GM23248 (cell line): ENCODE data around the gene WDR75. TPM values are rescaled to one million over a fixed set of nuclear protein-coding genes. Genes with fewer than 3 reads are reported as not detected.

Experiments used
- DNase-seq: peaks from one replicate; pipeline ENCODE4 v3.0.0-alpha.2; 2015
- H2AFZ ChIP-seq: fragments of 200-600 bp; sonication (generic); 2 replicates; pipeline ENCODE4 v1.6.1; 2016; ENCODE audit warnings: antibody characterized with exemption
- H3F3A ChIP-seq: fragments of 200-600 bp; sonication (generic); 2 replicates; pipeline ENCODE4 v1.6.1; 2016; ENCODE audit warnings: mild to moderate bottlenecking, antibody characterized with exemption, mixed run types; ENCODE audit not compliant: insufficient read depth
- H3K27ac ChIP-seq: fragments of 200-600 bp; sonication (generic); 2 replicates; pipeline ENCODE4 v1.5.1; 2016; ENCODE audit warnings: mild to moderate bottlenecking
- H3K27me3 ChIP-seq: fragments of 200-600 bp; sonication (generic); replicated peaks from 2 replicates; pipeline ENCODE4 v1.6.1; 2016; ENCODE audit warnings: mild to moderate bottlenecking; ENCODE audit not compliant: insufficient read depth
- H3K36me3 ChIP-seq: fragments of 200-600 bp; sonication (generic); 2 replicates; pipeline ENCODE4 v1.6.1; 2016; ENCODE audit warnings: low read depth, mild to moderate bottlenecking
- H3K4me1 ChIP-seq: fragments of 200-600 bp; sonication (generic); 2 replicates; pipeline ENCODE4 v1.6.1; 2016; ENCODE audit warnings: mild to moderate bottlenecking; ENCODE audit not compliant: insufficient read depth
- H3K4me2 ChIP-seq: fragments of 200-600 bp; sonication (generic); one replicate; pipeline ENCODE4 v1.6.1; 2016; ENCODE audit warnings: mild to moderate bottlenecking; ENCODE audit not compliant: unreplicated experiment
- H3K4me3 ChIP-seq: fragments of 200-600 bp; sonication (generic); 2 replicates; pipeline ENCODE4 v1.5.1; 2016; ENCODE audit warnings: mild to moderate bottlenecking
- H3K79me2 ChIP-seq: fragments of 200-600 bp; sonication (generic); 2 replicates; pipeline ENCODE4 v1.6.1; 2016; ENCODE audit warnings: mild to moderate bottlenecking; ENCODE audit not compliant: insufficient read depth
- H3K9ac ChIP-seq: fragments of 200-600 bp; sonication (generic); 2 replicates; pipeline ENCODE4 v1.6.1; 2016; ENCODE audit warnings: mild to moderate bottlenecking
- H3K9me2 ChIP-seq: fragments of 200-600 bp; sonication (generic); 2 replicates; pipeline ENCODE4 v1.6.1; 2016; ENCODE audit warnings: mixed run types, mild to moderate bottlenecking, moderate library complexity; ENCODE audit not compliant: insufficient read depth
- H3K9me3 ChIP-seq: fragments of 200-600 bp; sonication (generic); one replicate; pipeline ENCODE4 v1.6.1; 2017; ENCODE audit warnings: low read depth
- H4K20me1 ChIP-seq: fragments of 200-600 bp; sonication (generic); 2 replicates; pipeline ENCODE4 v1.6.0; 2016; ENCODE audit not compliant: insufficient read depth
- EZH2 ChIP-seq: fragments of 200-600 bp; sonication (generic); IDR thresholded peaks from 2 replicates; pipeline ENCODE4 v1.6.1; 2018; ENCODE audit warnings: antibody characterized with exemption, mild to moderate bottlenecking; ENCODE audit not compliant: insufficient read depth, poor library complexity, severe bottlenecking
- EZH2phosphoT487 ChIP-seq: fragments of 200-600 bp; sonication (generic); IDR thresholded peaks from 2 replicates; pipeline ENCODE4 v1.6.1; 2018; ENCODE audit warnings: antibody characterized with exemption, moderate library complexity, mild to moderate bottlenecking, low read depth; ENCODE audit not compliant: insufficient read depth
- WGBS, 2 experiments: methylation state at CpG; one replicate each; pipeline ENCODE4 v1.1.6; 2015 to 2017; ENCODE audit warnings: low lambda C conversion rate in 2 of 2, low coverage in 1 of 2; ENCODE audit errors: missing lambda C conversion rate in 2 of 2; 5-methylcytosine and 5-hydroxymethylcytosine counted together
- in situ Hi-C: fragments of 300-500 bp; cut with MboI; formaldehyde crosslinking; loops from 2 replicates; pipeline ENCODE4 v1.15.0; 2020
- polyA plus RNA-seq: library from polyadenylated mRNA; unstranded; fragments of >200 nt; fragmentation: Nextera tagmentation; extraction: Ambion mirVana; gene quantifications from 2 replicates; pipeline ENCODE4 v1.2.1, GENCODE V29; 2016
- total RNA-seq: library from RNA; depleted of rRNA; stranded (reverse); fragments of >200 nt; shearing (Covaris generic); gene quantifications from 2 replicates; pipeline ENCODE4 v1.2.3, GENCODE V29; 2014; rRNA removed

WDR75 gene
- 30.5 and 44.1 TPM in 2 replicates for total RNA-seq
- polyA plus RNA-seq, result 22.9 and 25.8 TPM in 2 replicates

DNA sequence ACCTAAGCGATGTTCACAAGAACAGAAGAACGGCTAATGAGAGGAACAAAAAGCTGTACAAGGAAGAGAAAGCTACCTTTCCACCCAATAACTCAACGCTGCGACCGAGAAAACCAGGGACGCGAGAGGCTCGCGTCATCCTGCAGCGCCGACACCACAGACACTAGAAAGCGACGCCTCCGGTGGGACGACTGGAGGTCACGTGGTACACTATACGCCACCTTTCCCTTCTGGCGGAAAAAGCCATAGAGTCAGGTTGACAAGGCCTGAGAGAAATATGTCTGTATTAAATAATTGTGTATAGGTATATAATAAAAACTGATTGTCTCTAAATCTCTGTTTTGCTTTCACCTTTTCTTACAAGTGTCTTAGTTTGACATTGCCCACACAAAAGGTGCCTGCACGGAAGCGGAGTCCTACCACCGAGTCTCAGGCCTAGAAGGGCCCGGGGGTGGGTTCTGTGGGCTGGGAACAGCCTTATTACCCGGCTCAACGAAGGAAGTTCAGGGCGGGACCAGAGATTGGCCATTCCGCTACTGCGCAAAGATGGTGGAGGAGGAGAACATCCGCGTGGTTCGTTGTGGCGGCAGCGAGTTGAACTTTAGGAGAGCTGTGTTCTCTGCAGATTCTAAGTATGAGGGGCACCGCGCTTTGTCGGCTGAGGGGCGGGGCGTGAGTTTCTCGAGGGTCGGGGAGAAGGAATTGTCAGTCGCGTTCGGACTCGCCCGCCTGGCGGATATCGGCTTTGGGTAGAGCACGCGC, at the start of gene WDR75:
TSS of gene WDR75 (plus strand) at position 528 of the 762 bp plus-strand sequence. CDS start at position 547, 19 bp downstream.
- H3K4me1 ChIP-seq, result peaks cover 11% of the 10 kb centered on the region; the same call in 1 of the 2 replicates
- H3K9me3 ChIP-seq, result no peaks in the 10 kb centered on the region
- no peaks in the 10 kb centered on the region for H3K36me3 ChIP-seq
- peaks cover 48% of the 10 kb centered on the region for H3K79me2 ChIP-seq
- no peaks in the 10 kb centered on the region for H3K9me2 ChIP-seq
- peak; percentile 99 for DNase-seq
- H3K27ac ChIP-seq, result peak within 1 kb of the TSS; percentile 90
- in situ Hi-C loops, result no loop called here
- peak within 1 kb of the TSS; percentile 91 for H3K4me2 ChIP-seq
- H3K9ac ChIP-seq, result peak within 1 kb of the TSS; percentile 96
- H3K4me3 ChIP-seq, result peak within 1 kb of the TSS; percentile 93
- H4K20me1 ChIP-seq, result 0 out of 2 replicates have a peak, but pooled peaks cover 2% of the 10 kb centered on the region
- H3K27me3 ChIP-seq, result no peaks in the 10 kb centered on the region
- H2AFZ ChIP-seq, result peak within 1 kb of the TSS; percentile 97
- TF ChIP-seq EZH2 (no peak), EZH2phosphoT487 (no peak)
- WGBS, 2 experiments, result 1% methylated on average over 35 to 36 of the region's 48 CpGs
- H3F3A ChIP-seq, result no peaks in the 10 kb centered on the region

DNA sequence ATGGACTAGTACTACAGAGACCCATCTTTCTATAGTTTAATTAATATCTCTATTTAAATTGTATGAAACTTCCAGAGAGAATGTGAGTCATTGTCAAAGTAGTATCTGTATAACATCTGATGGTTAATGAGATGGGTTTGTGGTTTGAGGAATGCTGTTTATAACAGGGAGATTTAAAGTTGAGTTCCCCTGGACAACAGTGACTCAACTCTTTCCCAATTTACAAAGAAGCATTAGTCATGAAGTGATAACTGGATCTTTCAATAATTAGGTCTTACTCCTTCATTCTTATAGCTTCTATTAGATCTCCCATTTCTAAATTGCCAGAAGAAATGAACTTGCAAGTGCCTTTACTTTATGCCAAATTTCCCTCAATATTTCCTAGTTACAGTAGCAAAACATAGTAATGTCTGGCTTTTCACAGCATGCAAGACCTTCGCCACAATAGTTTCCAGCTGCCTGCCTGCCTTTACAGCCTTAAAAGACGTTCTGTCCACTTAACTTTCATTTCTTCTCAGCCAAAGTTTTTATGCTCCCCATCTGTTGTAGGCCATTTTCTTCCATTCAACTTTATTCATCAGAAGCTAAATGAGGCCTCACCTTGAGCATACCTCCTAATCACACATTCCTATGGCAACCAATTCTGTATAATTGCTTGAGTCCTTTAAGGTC, 47.7 kb upstream of the WDR75 start:
- Histone ChIP-seq H4K20me1 (no peaks in the 10 kb centered on the region), H3K4me3 (peak overlapping the region; percentile 37)
- in situ Hi-C loops, result no loop called here

DNA sequence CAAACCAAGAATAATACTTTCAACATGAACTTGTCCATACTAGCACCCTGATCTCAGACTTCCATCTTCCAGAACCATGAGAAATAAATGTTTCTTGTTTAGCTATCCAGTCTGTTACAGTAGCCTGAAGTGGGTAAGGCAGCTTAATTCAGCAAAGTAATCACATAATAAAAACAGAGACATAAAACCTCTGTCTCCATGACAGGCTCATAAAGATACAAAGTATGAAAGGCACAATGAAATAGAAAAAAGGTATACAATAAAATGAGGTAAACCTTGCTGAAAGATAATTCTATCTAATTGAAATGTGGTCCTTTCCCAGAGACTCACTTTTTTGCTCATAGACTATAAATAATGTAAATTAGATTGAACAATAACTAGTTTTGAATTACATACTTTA, 46.7 kb upstream of the WDR75 start:
- in situ Hi-C loops, result no loop called here
- no peak overlapping the region for H2AFZ ChIP-seq
- no peak overlapping the region for H3K9ac ChIP-seq
- H3K36me3 ChIP-seq, result no peaks in the 10 kb centered on the region
- H3K27ac ChIP-seq, result no peak overlapping the region
- no peak for DNase-seq
- peaks cover 28% of the 10 kb centered on the region for H3K4me1 ChIP-seq
- H3K79me2 ChIP-seq, result no peaks in the 10 kb centered on the region
- H3K9me3 ChIP-seq, result no peaks in the 10 kb centered on the region
- H4K20me1 ChIP-seq, result no peaks in the 10 kb centered on the region
- TF ChIP-seq EZH2phosphoT487, result no peak
- TF ChIP-seq EZH2, result no peak
- no peak overlapping the region for H3K4me2 ChIP-seq
- no peak overlapping the region for H3K4me3 ChIP-seq
- peaks cover 12% of the 10 kb centered on the region for H3F3A ChIP-seq
- no peaks in the 10 kb centered on the region for H3K27me3 ChIP-seq
- no peaks in the 10 kb centered on the region for H3K9me2 ChIP-seq

More for the DNA sequence above, 47.7 kb upstream of the WDR75 start:
- peak; percentile 94 for DNase-seq
- H3K27me3 ChIP-seq, result no peaks in the 10 kb centered on the region
- H3K36me3 ChIP-seq, result no peaks in the 10 kb centered on the region
- H3K9ac ChIP-seq, result peak overlapping the region; percentile 11; the same call in 1 of the 2 replicates
- no peaks in the 10 kb centered on the region for H3K9me3 ChIP-seq
- no peak overlapping the region for H2AFZ ChIP-seq
- no peaks in the 10 kb centered on the region for H3K9me2 ChIP-seq
- peaks cover 12% of the 10 kb centered on the region for H3F3A ChIP-seq
- H3K79me2 ChIP-seq, result no peaks in the 10 kb centered on the region
- peaks cover 28% of the 10 kb centered on the region for H3K4me1 ChIP-seq
- peak overlapping the region; percentile 47 for H3K27ac ChIP-seq
- H3K4me2 ChIP-seq, result peak overlapping the region; percentile 71
- no peak for TF ChIP-seq EZH2phosphoT487
- TF ChIP-seq EZH2, result no peak
- 13 to 27% methylated on average over 2 of the region's 2 CpGs for WGBS, 2 experiments

DNA sequence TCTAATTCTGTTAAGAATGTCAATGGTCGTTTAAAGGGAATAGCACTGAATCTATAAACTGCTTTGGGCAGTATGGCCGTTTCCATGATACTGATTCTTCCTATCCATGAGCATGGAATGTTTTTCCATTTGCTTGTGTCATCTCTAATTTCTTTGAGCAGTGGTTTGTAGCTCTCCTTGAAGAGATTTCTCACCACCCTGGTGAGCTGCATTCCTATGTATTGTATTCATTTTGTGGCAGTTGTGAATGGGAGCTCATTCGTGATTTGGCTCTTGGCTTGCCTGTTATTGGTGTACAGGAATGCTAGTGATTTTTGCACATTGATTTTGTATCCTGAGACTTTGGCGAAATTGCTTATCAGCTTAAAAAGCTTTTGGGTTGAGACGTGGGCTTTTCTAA, 38.3 kb upstream of the WDR75 start:
- H3K4me2 ChIP-seq, result no peak overlapping the region
- in situ Hi-C loops, result loop anchor here (25.0 kb wide), 1 partner anchor 866 kb away; no protein-coding TSS in a partner anchor

More for the DNA sequence above, 38.3 kb upstream of the WDR75 start:
- Histone ChIP-seq H2AFZ (no peak overlapping the region), H4K20me1 (no peaks in the 10 kb centered on the region), H3K4me1 (peaks cover 15% of the 10 kb centered on the region), H3F3A (peaks cover 28% of the 10 kb centered on the region), H3K9me3 (no peaks in the 10 kb centered on the region), H3K79me2 (no peaks in the 10 kb centered on the region), H3K36me3 (no peaks in the 10 kb centered on the region), H3K9ac (no peak overlapping the region), H3K4me3 (no peak overlapping the region), H3K9me2 (no peaks in the 10 kb centered on the region), H3K27me3 (no peaks in the 10 kb centered on the region), H3K27ac (no peak overlapping the region)
- no peak for TF ChIP-seq EZH2phosphoT487
- no peak for TF ChIP-seq EZH2
- WGBS, 2 experiments, result 48 to 51% methylated on average over 5 of the region's 5 CpGs
- DNase-seq, result peak; percentile 61
